Transverse colon (tissue), 4 donors: ENCODE results near the gene TNFRSF19. TPM values are rescaled to one million over a fixed set of nuclear protein-coding genes. Genes with fewer than 3 reads are reported as not detected.

Experiments
- DNase-seq: peaks from one replicate; pipeline ENCODE4 v3.0.0-alpha.2; 2019
- H3K27ac ChIP-seq, 4 donors: fragments of 200-600 bp; sonication (generic); 2 replicates each; pipeline ENCODE4 v1.5.1; 2016 to 2018; ENCODE audit warnings: inconsistent platforms in 4 of 4
- H3K27me3 ChIP-seq: fragments of 200-600 bp; sonication (generic); 2 replicates; pipeline ENCODE4 v1.5.1; 2017; ENCODE audit warnings: inconsistent platforms
- H3K36me3 ChIP-seq, 4 donors: fragments of 200-600 bp; sonication (generic); 2 replicates each; pipeline ENCODE4 v1.5.1; 2017 to 2019; ENCODE audit warnings: inconsistent platforms in 4 of 4
- H3K4me1 ChIP-seq, 4 donors: fragments of 200-600 bp; sonication (generic); 2 replicates each; pipeline ENCODE4 v1.5.1; 2017 to 2020; ENCODE audit warnings: inconsistent platforms in 4 of 4
- H3K4me3 ChIP-seq, 4 donors: fragments of 200-600 bp; sonication (generic); 1 replicate in 1 of 4; 2 replicates in 3 of 4; pipeline versions ENCODE4 v1.5.1 to v1.6.1; 2017 to 2019; ENCODE audit warnings: inconsistent platforms in 4 of 4
- H3K9me3 ChIP-seq, 2 donors: fragments of 200-600 bp; sonication (generic); 2 replicates each; pipeline ENCODE4 v1.5.1; 2017 to 2019; ENCODE audit warnings: inconsistent platforms in 2 of 2
- CTCF ChIP-seq, 5 experiments: fragments of 200-600 bp in 3 of 5; fragments of 450-650 bp in 2 of 5; sonication (generic) in 3 of 5; IDR thresholded peaks; 1 replicate in 2 of 5; 2 replicates in 3 of 5; pipeline ENCODE4 v1.5.1; 2016 to 2017; ENCODE audit warnings: antibody characterized with exemption in 5 of 5, inconsistent platforms in 3 of 5, mild to moderate bottlenecking in 2 of 5, moderate library complexity in 1 of 5
- EP300 ChIP-seq: sonication (generic); formaldehyde crosslinking; IDR thresholded peaks from one replicate; pipeline ENCODE4 v1.6.1; 2017; ENCODE audit warnings: antibody characterized with exemption, low read depth
- POLR2A ChIP-seq: fragments of 450-650 bp; IDR thresholded peaks from one replicate; pipeline ENCODE4 v1.6.1; 2016; ENCODE audit warnings: antibody characterized with exemption, mild to moderate bottlenecking, moderate library complexity
- POLR2AphosphoS5 ChIP-seq, 3 donors: sonication (generic); formaldehyde crosslinking; IDR thresholded peaks; one replicate each; pipeline ENCODE4 v1.6.1; 2016; ENCODE audit warnings: antibody characterized with exemption in 3 of 3
- whole genome bisulfite sequencing, 2 donors: methylation state at CpG; one replicate each; pipeline ENCODE4 v1.1.5; 2018; ENCODE audit warnings: low coverage in 1 of 2; 5-methylcytosine and 5-hydroxymethylcytosine counted together
- in situ Hi-C, 4 donors: fragments of 200-750 bp; cut with MboI; loops; one replicate each; pipeline versions ENCODE4 v1.15.0 to v1.15.1; 2017; ENCODE audit warnings: low sequenced_read_pairs in 3 of 4, low pct_ligation_motif_present in 1 of 4, low pct_unique_long_range_greater_than_20kb in 1 of 4
- intact Hi-C: fragments of 100-400 bp; cut with DNase I; formaldehyde crosslinking; loops from one replicate; pipeline ENCODE4 v1.15.1; 2023; ENCODE audit warnings: low total_unique reads
- total RNA-seq, 4 donors: library from RNA; depleted of rRNA; stranded (reverse); fragments of >200 nt; gene quantifications; one replicate each; pipeline ENCODE4 v1.1.0, GENCODE V29; 2016

Gene TNFRSF19
- total RNA-seq, 4 donors from 2014 or later, result 0.80 to 1.3 (median 0.96) TPM; not detected in 1

DNA sequence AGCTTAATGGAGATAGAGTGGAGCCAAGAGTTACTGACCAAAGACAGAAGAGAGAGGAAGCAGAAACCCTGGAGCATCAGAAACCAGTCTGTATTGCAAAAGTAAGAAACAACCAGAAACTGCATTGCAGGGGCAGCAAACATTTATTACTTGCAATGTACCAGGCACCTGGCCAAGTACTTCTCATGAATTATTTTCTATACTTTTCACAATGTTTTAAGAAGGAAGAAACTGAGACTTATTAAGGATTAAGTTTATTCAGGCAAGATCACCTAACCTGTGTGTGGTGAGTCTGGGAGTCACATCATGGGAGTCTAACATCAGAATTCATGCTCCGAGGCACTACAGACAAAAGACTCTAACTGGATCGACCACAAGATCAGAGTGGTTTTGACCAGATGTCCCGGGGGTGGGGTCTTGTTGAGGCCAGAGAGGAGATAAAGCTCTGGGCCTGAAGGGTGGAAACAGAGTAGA lies 47.4 kb downstream of the TNFRSF19 start:
- no peak overlapping the region for H3K27ac ChIP-seq
- no peak for DNase-seq
- no peaks in the 10 kb centered on the region for H3K4me1 ChIP-seq
- no peaks in the 10 kb centered on the region for H3K9me3 ChIP-seq
- H3K27me3 ChIP-seq, result no peaks in the 10 kb centered on the region
- H3K36me3 ChIP-seq, result no peaks in the 10 kb centered on the region
- in situ Hi-C loops (no loop called here), intact Hi-C loops (no loop called here)
- no peak overlapping the region for H3K4me3 ChIP-seq
- no peak for TF ChIP-seq CTCF (IDR thresholded peaks at IDR 0.05)
- no peak for TF ChIP-seq EP300
- TF ChIP-seq POLR2A, result no peak
- TF ChIP-seq POLR2AphosphoS5 (IDR thresholded peaks at IDR 0.05), result no peak
- 47 to 83% methylated on average over 1 to 3 of the region's 3 CpGs for WGBS, 2 donors

GRCh38 chr13:23618341-23618740 lies 48.1 kb downstream of the TNFRSF19 start:
- TF ChIP-seq POLR2A (no peak), POLR2AphosphoS5 (IDR thresholded peaks at IDR 0.05) (no peak), EP300 (no peak), CTCF (IDR thresholded peaks at IDR 0.05) (no peak)
- no peaks in the 10 kb centered on the region for H3K36me3 ChIP-seq
- H3K4me3 ChIP-seq, result no peak overlapping the region
- WGBS, 2 donors, result 76 to 87% methylated on average over 8 of the region's 8 CpGs
- DNase-seq, result no peak
- intact Hi-C loops (no loop called here), in situ Hi-C loops (no loop called here)
- no peaks in the 10 kb centered on the region for H3K4me1 ChIP-seq
- no peak overlapping the region for H3K27ac ChIP-seq
- H3K9me3 ChIP-seq, result no peaks in the 10 kb centered on the region
- no peaks in the 10 kb centered on the region for H3K27me3 ChIP-seq

- intact Hi-C loops, result no loop called here
- WGBS, 2 donors, result 84 to 86% methylated on average over 5 of the region's 5 CpGs
- in situ Hi-C loops, result no loop called here
Observed at GRCh38 chr13:23619068-23619855, 49.0 kb downstream of the TNFRSF19 start.

DNA sequence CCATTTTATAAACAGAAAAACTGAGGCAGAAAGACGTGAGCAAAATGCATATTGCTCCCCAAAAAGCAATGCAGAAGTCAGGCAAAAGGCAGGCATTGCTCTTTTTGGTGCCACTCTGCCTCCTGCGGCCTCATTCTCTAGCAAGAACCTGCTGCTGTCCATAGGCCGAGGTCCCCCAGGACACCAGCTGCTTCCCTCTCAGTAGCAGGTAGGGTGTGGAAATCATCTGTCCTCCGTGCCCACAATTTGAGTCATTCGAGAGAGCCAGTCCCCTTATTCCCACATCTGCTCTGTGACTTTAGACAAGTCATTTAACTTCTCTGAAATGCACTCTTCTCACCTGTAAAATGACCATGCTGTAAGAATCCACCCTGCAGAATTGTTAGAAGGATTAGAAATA lies 50.0 kb downstream of the TNFRSF19 start:
- DNase-seq, result no peak
- H3K36me3 ChIP-seq, result no peaks in the 10 kb centered on the region
- H3K27ac ChIP-seq, result no peak overlapping the region
- H3K27me3 ChIP-seq, result no peaks in the 10 kb centered on the region
- in situ Hi-C loops, result no loop called here
- 43 to 81% methylated on average over 1 to 5 of the region's 5 CpGs for WGBS, 2 donors
- no peak overlapping the region for H3K4me3 ChIP-seq
- intact Hi-C loops, result no loop called here
- H3K9me3 ChIP-seq, result no peaks in the 10 kb centered on the region
- no peak for TF ChIP-seq CTCF (IDR thresholded peaks at IDR 0.05)
- TF ChIP-seq POLR2AphosphoS5 (IDR thresholded peaks at IDR 0.05), result no peak
- TF ChIP-seq EP300, result no peak
- no peak for TF ChIP-seq POLR2A
- no peaks in the 10 kb centered on the region for H3K4me1 ChIP-seq

More at GRCh38 chr13:23619068-23619855, 49.0 kb downstream of the TNFRSF19 start:
- H3K36me3 ChIP-seq, result no peaks in the 10 kb centered on the region
- TF ChIP-seq POLR2A (no peak), POLR2AphosphoS5 (IDR thresholded peaks at IDR 0.05) (no peak), EP300 (no peak), CTCF (IDR thresholded peaks at IDR 0.05) (no peak)
- H3K27me3 ChIP-seq, result no peaks in the 10 kb centered on the region
- H3K4me1 ChIP-seq, result no peaks in the 10 kb centered on the region
- H3K27ac ChIP-seq, result no peak overlapping the region
- H3K9me3 ChIP-seq, result no peaks in the 10 kb centered on the region
- no peak overlapping the region for H3K4me3 ChIP-seq
- DNase-seq, result no peak
